WERI-Rb-1 (cell line): ENCODE data around the gene RFX4.

Experiments used
- DNase-seq: peaks from one replicate; pipeline ENCODE4 v3.0.0-alpha.2; 2020
- H3K27ac ChIP-seq: fragments of 250-450 bp; sonication (Bioruptor Pico); 2 replicates; pipeline ENCODE4 v1.5.1; 2020; ENCODE audit warnings: mild to moderate bottlenecking, moderate library complexity
- H3K27me3 ChIP-seq: fragments of 250-450 bp; sonication (Bioruptor Pico); 2 replicates; pipeline ENCODE4 v1.5.1; 2021; ENCODE audit warnings: mild to moderate bottlenecking, low read depth, moderate library complexity; ENCODE audit not compliant: insufficient read depth, severe bottlenecking
- H3K36me3 ChIP-seq: fragments of 250-450 bp; sonication (Bioruptor Pico); 2 replicates; pipeline ENCODE4 v1.5.1; 2020; ENCODE audit warnings: mild to moderate bottlenecking, moderate library complexity
- H3K4me3 ChIP-seq: 2 replicates; pipeline ENCODE4 v1.5.1; 2011; ENCODE audit warnings: low read depth, mild to moderate bottlenecking, control low read depth, low read length
- H3K9me3 ChIP-seq: fragments of 250-450 bp; sonication (Bioruptor Pico); 2 replicates; pipeline ENCODE4 v1.5.1; 2021; ENCODE audit warnings: mild to moderate bottlenecking, moderate library complexity; ENCODE audit not compliant: severe bottlenecking
- TF ChIP-seq, protein P1 (sequence below): IDR thresholded peaks from 2 replicates; pipeline ENCODE4 v1.5.1; 2011; ENCODE audit warnings: low read depth, mild to moderate bottlenecking, control low read depth, inconsistent platforms, low read length

RFX4 gene

GRCh38 chr12:106764738-106765137 lies 181.9 kb downstream of the RFX4 start:
- DNase-seq: no peak
- TF ChIP-seq, protein P1, sequence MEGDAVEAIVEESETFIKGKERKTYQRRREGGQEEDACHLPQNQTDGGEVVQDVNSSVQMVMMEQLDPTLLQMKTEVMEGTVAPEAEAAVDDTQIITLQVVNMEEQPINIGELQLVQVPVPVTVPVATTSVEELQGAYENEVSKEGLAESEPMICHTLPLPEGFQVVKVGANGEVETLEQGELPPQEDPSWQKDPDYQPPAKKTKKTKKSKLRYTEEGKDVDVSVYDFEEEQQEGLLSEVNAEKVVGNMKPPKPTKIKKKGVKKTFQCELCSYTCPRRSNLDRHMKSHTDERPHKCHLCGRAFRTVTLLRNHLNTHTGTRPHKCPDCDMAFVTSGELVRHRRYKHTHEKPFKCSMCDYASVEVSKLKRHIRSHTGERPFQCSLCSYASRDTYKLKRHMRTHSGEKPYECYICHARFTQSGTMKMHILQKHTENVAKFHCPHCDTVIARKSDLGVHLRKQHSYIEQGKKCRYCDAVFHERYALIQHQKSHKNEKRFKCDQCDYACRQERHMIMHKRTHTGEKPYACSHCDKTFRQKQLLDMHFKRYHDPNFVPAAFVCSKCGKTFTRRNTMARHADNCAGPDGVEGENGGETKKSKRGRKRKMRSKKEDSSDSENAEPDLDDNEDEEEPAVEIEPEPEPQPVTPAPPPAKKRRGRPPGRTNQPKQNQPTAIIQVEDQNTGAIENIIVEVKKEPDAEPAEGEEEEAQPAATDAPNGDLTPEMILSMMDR: no peak

DNA sequence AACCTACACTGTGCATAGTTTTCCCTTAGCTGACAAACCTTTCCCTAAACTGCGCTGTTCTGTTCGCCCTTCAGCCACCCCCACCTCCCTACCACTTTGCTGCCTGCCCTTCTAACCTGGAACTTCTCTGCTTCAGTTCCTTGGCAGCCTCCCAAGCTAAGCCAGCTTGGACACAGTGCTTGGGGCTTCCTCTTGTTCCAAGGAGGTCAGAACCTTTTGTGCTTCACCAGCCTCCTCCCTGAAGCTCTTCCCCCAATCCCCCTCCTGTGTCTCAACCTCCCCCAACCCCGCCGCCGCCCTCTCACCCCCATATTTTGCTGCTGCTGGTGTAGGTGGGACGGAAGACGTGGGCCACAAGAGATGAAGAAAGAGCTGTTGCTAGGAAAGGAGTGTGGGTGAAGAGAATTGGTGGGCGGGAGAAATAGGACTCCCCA lies 183.6 kb downstream of the RFX4 start:
- TF ChIP-seq, protein P1: no peak
- Histone ChIP-seq H3K27ac (no peak overlapping the region), H3K9me3 (no peaks in the 10 kb centered on the region), H3K4me3 (no peak overlapping the region), H3K36me3 (no peaks in the 10 kb centered on the region), H3K27me3 (no peaks in the 10 kb centered on the region)
- no peak for DNase-seq

More at GRCh38 chr12:106764738-106765137, 181.9 kb downstream of the RFX4 start:
- Histone ChIP-seq H3K27ac (no peak overlapping the region), H3K4me3 (no peak overlapping the region), H3K27me3 (no peaks in the 10 kb centered on the region), H3K9me3 (no peaks in the 10 kb centered on the region), H3K36me3 (no peaks in the 10 kb centered on the region)

DNA sequence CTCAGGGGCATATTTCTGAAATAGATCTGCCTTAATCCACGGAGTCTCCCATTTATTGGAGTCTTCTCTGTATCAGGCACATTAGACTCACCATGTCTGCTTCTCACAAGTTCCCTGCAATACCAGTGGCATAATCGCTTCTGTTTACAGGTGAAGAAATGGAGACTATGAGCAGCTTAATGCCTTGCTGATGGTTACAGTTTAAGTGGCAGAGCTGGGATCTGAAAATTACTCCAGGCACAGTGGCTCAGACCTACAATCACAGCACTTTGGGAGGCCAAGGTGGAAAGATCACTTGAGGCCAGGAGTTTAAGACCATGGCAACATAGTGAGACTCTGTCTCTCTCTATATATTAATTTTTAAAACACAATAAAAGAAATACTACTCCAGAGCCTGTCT lies 184.4 kb downstream of the RFX4 start:
- H3K27ac ChIP-seq: no peak overlapping the region
- H3K36me3 ChIP-seq: no peaks in the 10 kb centered on the region
- DNase-seq: no peak
- H3K27me3 ChIP-seq: no peaks in the 10 kb centered on the region
- no peaks in the 10 kb centered on the region for H3K9me3 ChIP-seq
- TF ChIP-seq, protein P1: no peak
- no peak overlapping the region for H3K4me3 ChIP-seq

DNA sequence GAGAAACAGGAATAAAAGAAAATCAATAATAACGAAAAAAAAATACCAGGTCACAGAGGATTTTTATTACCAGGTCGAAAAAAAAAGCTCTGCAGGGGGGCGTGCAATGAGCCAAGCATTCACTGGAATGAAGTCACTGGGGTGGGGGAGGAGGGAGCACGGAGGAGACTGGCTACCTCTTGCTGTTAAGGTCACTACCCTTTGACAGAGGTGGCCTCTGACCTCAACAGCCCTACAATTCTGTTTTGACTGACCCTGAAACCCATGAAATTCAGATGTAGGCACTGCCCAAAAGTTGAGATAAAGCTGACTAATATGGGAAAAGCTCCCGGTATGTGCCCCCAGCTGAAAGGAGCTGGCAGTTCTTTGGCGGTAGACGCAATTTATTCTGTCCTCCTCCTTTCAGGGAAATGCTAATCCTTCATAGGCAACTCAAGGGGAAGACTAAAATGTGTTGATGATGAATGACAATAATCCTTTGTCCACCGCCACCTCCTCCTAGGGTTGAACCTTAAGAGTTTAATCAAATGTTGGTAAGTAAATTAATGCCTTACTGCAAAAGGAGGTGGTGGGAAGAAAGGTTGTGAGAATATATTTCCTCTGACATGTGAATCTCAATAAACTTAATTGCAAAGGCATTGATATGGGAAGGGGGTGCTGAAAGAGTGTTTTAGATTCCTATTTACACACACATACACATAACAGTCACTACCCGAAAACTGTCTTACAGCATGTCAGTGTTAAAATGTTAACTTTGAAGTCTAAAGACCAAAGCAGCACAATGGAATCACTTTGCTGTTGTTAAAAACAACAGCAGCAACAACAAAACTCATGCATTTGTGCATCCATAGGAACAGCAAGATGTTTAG lies 185.4 kb downstream of the RFX4 start:
- Histone ChIP-seq H3K4me3 (no peak overlapping the region), H3K9me3 (no peaks in the 10 kb centered on the region), H3K27me3 (no peaks in the 10 kb centered on the region), H3K36me3 (no peaks in the 10 kb centered on the region), H3K27ac (no peak overlapping the region)
- TF ChIP-seq, protein P1: no peak
- no peak for DNase-seq

GRCh38 chr12:106769078-106769477 lies 186.3 kb downstream of the RFX4 start:
- H3K27me3 ChIP-seq: no peaks in the 10 kb centered on the region
- no peaks in the 10 kb centered on the region for H3K36me3 ChIP-seq
- no peaks in the 10 kb centered on the region for H3K9me3 ChIP-seq
- TF ChIP-seq, protein P1: no peak
- H3K27ac ChIP-seq: no peak overlapping the region
- no peak for DNase-seq
- H3K4me3 ChIP-seq: no peak overlapping the region
